ENCODE results near the gene SLC13A2. TPM values are rescaled to one million over a fixed set of nuclear protein-coding genes. Genes with fewer than 3 reads are reported as not detected.

The SLC13A2 gene
- total RNA-seq, 1 experiment from 2014 or later, result not detected

GRCh38 chr17:28497931-28498330 lies 24.5 kb downstream of the SLC13A2 start:
- H3K9me2 ChIP-seq (ENCODE audit: insufficient read depth), result no peaks in the 10 kb centered on the region
- POLR2A ChIA-PET, result no interaction called here
- intact Hi-C loops (cut with micrococcal nuclease), result loop anchor here (10.0 kb wide), 1 partner anchor 177 kb away; no protein-coding TSS in a partner anchor
- no peaks in the 10 kb centered on the region for H3K27me3 ChIP-seq (ENCODE audit: insufficient read depth, low read length)
- RAD21 ChIA-PET (ENCODE audit: low non-redundant PET in 1 of 2, low total read pairs in 2 of 2, uncharacterized antibody in 2 of 2, unreplicated experiment in 2 of 2), result no interaction called here
- TF ChIP-seq FOSL1 (IDR thresholded peaks at IDR 0.05; ENCODE audit: low read depth), result no peak
- no peaks in the 10 kb centered on the region; a peak in 1 of 4 replicates for H3K4me1 ChIP-seq (ENCODE audit: control insufficient read depth in 1 of 2, insufficient read depth in 2 of 2, low read length in 2 of 2)
- DNase-seq (ENCODE audit: low read depth, low spot score) (no peak), ATAC-seq (no peak)
- no peaks in the 10 kb centered on the region for H3K36me3 ChIP-seq (ENCODE audit: control insufficient read depth in 1 of 2, insufficient read depth in 2 of 2, low read length in 2 of 2)
- no peak overlapping the region for H2AFZ ChIP-seq (ENCODE audit: low read depth, low read length, poor library complexity, severe bottlenecking)
- no peaks in the 10 kb centered on the region for H4K20me1 ChIP-seq (ENCODE audit: insufficient read depth)
- no peak overlapping the region for H3K27ac ChIP-seq (ENCODE audit: low read depth, low read length)
- H3K4me3 ChIP-seq (replicated peaks in 1 of 2; ENCODE audit: low read depth in 1 of 2, low read length in 2 of 2), result no peak overlapping the region
- BruUV-seq (replicated peaks), result no TSS peak
- H3K79me2 ChIP-seq (ENCODE audit: insufficient read depth, low read length), result no peaks in the 10 kb centered on the region
- no peak overlapping the region for H3K4me2 ChIP-seq (ENCODE audit: low read length)
- H3K9me3 ChIP-seq (ENCODE audit: control insufficient read depth in 1 of 2, insufficient read depth in 1 of 2, low read depth in 1 of 2, low read length in 2 of 2), result no peaks in the 10 kb centered on the region
- CTCF ChIA-PET, result no interaction called here
- no peak overlapping the region for H3K9ac ChIP-seq (ENCODE audit: low read length)

- H3K27ac ChIP-seq (ENCODE audit: low read depth, low read length), result no peak overlapping the region
- ChIA-PET RAD21 (ENCODE audit: low non-redundant PET in 1 of 2, low total read pairs in 2 of 2, uncharacterized antibody in 2 of 2, unreplicated experiment in 2 of 2) (no interaction called here), POLR2A (no interaction called here), CTCF (no interaction called here)
- H4K20me1 ChIP-seq (ENCODE audit: insufficient read depth), result no peaks in the 10 kb centered on the region
- no peaks in the 10 kb centered on the region for H3K9me3 ChIP-seq (ENCODE audit: control insufficient read depth in 1 of 2, insufficient read depth in 1 of 2, low read depth in 1 of 2, low read length in 2 of 2)
- ATAC-seq, result no peak
- TF ChIP-seq ZFX (IDR thresholded peaks at IDR 0.05), result no peak
- no peak for TF ChIP-seq ZBTB33 (IDR thresholded peaks at IDR 0.05; ENCODE audit: extremely low read depth, insufficient replicate concordance, low read length)
- TF ChIP-seq JUND (IDR thresholded peaks at IDR 0.05), result no peak
- TF ChIP-seq EGR1 (IDR thresholded peaks at IDR 0.05; ENCODE audit: low read depth), result no peak
- TF ChIP-seq ELF1 (IDR thresholded peaks at IDR 0.05; ENCODE audit: borderline replicate concordance, low read depth), result no peak
- TF ChIP-seq RAD21 (IDR thresholded peaks at IDR 0.05; ENCODE audit: low read depth), result no peak
- no peaks in the 10 kb centered on the region for H3K36me3 ChIP-seq (ENCODE audit: control insufficient read depth in 1 of 2, insufficient read depth in 2 of 2, low read length in 2 of 2)
- H3K4me1 ChIP-seq (ENCODE audit: control insufficient read depth in 1 of 2, insufficient read depth in 2 of 2, low read length in 2 of 2), result no peaks in the 10 kb centered on the region; a peak in 1 of 4 replicates
- H3K27me3 ChIP-seq (ENCODE audit: insufficient read depth, low read length), result no peaks in the 10 kb centered on the region
- H3K79me2 ChIP-seq (ENCODE audit: insufficient read depth, low read length), result no peaks in the 10 kb centered on the region
- H2AFZ ChIP-seq (ENCODE audit: low read depth, low read length, poor library complexity, severe bottlenecking), result no peak overlapping the region
- H3K4me2 ChIP-seq (ENCODE audit: low read length), result no peak overlapping the region
- H3K9me2 ChIP-seq (ENCODE audit: insufficient read depth), result no peaks in the 10 kb centered on the region
- BruUV-seq (replicated peaks), result no TSS peak
- H3K4me3 ChIP-seq (replicated peaks in 1 of 2; ENCODE audit: low read depth in 1 of 2, low read length in 2 of 2), result no peak overlapping the region
- no peak for DNase-seq (ENCODE audit: low read depth, low spot score)
- intact Hi-C loops (cut with micrococcal nuclease), result loop anchor here (10.0 kb wide), 1 partner anchor 176 kb away; no protein-coding TSS in a partner anchor
- H3K9ac ChIP-seq (ENCODE audit: low read length), result no peak overlapping the region
Measured at GRCh38 chr17:28498652-28499363, 25.4 kb downstream of the SLC13A2 start.

All from HCT116 (cell line).